H1 (cell line): Measurements from ENCODE around the gene ARID1B. TPM values are rescaled to one million over a fixed set of nuclear protein-coding genes. Genes with fewer than 3 reads are reported as not detected.

Experiments used
- CTCF ChIA-PET: fragments of 300-600 bp; sonication (Branson Sonifier 250); formaldehyde crosslinking; loops from one replicate; lab custom pipeline; 2021; ENCODE audit not compliant: partially characterized antibody; lab: Charles Lee
- POLR2A ChIA-PET: fragments of 300-600 bp; sonication (Branson Sonifier 250); formaldehyde crosslinking; loops from one replicate; lab custom pipeline; 2021; ENCODE audit warnings: inconsistent platforms; ENCODE audit not compliant: partially characterized antibody; lab: Charles Lee
- DNase-seq, 2 experiments: peaks; one replicate each; pipeline versions ENCODE4 v3.0.0 to v3.0.0-alpha.2; 2010 to 2022; ENCODE audit warnings: low spot score in 2 of 2, low read depth in 1 of 2, mixed read lengths in 1 of 2
- FAIRE-seq: peaks from 2 replicates; lab custom pipeline; 2011; peaks lifted over from hg19 to GRCh38; lab: Jason Lieb, UNC
- H2AFZ ChIP-seq: 2 replicates; pipeline ENCODE4 v1.8.1; 2012; ENCODE audit warnings: low read length, inconsistent platforms
- H2AK5ac ChIP-seq: 2 replicates; pipeline ENCODE4 v1.6.1; 2013; ENCODE audit warnings: low read depth, low read length
- H2BK120ac ChIP-seq: replicated peaks from 2 replicates; pipeline ENCODE3; 2013; ENCODE audit warnings: low read depth, low read length, inconsistent platforms
- H2BK12ac ChIP-seq: 2 replicates; pipeline ENCODE4 v1.6.1; 2013; ENCODE audit warnings: low read depth, low read length
- H2BK15ac ChIP-seq: 2 replicates; pipeline ENCODE4 v1.6.1; 2013; ENCODE audit warnings: low read length
- H2BK20ac ChIP-seq: 2 replicates; pipeline ENCODE4 v1.6.1; 2013; ENCODE audit warnings: low read length
- H2BK5ac ChIP-seq: 2 replicates; pipeline ENCODE4 v1.6.1; 2013; ENCODE audit warnings: low read depth, low read length
- H3K14ac ChIP-seq: 2 replicates; pipeline ENCODE4 v1.6.1; 2013; ENCODE audit warnings: inconsistent platforms; ENCODE audit not compliant: insufficient read length
- H3K18ac ChIP-seq: 2 replicates; pipeline ENCODE4 v1.6.1; 2013; ENCODE audit warnings: low read length; ENCODE audit errors: extremely low read depth
- H3K23ac ChIP-seq: 2 replicates; pipeline ENCODE4 v1.6.1; 2013; ENCODE audit warnings: inconsistent platforms; ENCODE audit not compliant: insufficient read length
- H3K23me2 ChIP-seq: 2 replicates; pipeline ENCODE4 v1.6.1; 2013; ENCODE audit warnings: low read depth, low read length
- H3K27ac ChIP-seq: 2 replicates; pipeline ENCODE4 v1.6.1; 2011; ENCODE audit warnings: low read depth, low read length, inconsistent platforms
- H3K27me3 ChIP-seq, 4 experiments: replicated peaks in 1 of 4; 1 replicate in 1 of 4; 2 replicates in 3 of 4; pipeline versions ENCODE4 v1.6.1 to v1.8.1; 2011 to 2013; ENCODE audit warnings: low read length in 3 of 4, mild to moderate bottlenecking in 3 of 4, inconsistent platforms in 2 of 4, mixed read lengths in 2 of 4, moderate library complexity in 1 of 4; ENCODE audit not compliant: control insufficient read depth in 3 of 4, insufficient read depth in 3 of 4; ENCODE audit errors: extremely low read depth in 1 of 4
- H3K36me3 ChIP-seq, 4 experiments: 2 replicates each; pipeline versions ENCODE4 v1.6.1 to v1.8.1; 2011 to 2013; ENCODE audit warnings: mild to moderate bottlenecking in 4 of 4, low read length in 3 of 4, moderate library complexity in 2 of 4, control low read depth in 1 of 4, inconsistent platforms in 1 of 4; ENCODE audit not compliant: insufficient read depth in 4 of 4, control insufficient read depth in 2 of 4
- H3K4ac ChIP-seq: replicated peaks from 2 replicates; pipeline ENCODE3; 2013; ENCODE audit warnings: low read length, low read depth, mixed read lengths, inconsistent platforms; ENCODE audit not compliant: insufficient read length
- H3K4me1 ChIP-seq, 4 experiments: replicated peaks in 1 of 4; 1 replicate in 1 of 4; 2 replicates in 3 of 4; pipeline versions ENCODE4 v1.6.1 to v1.8.1; 2011 to 2013; ENCODE audit warnings: low read length in 3 of 4, inconsistent platforms in 2 of 4, mixed read lengths in 1 of 4; ENCODE audit not compliant: insufficient read depth in 4 of 4, control insufficient read depth in 3 of 4
- H3K4me2 ChIP-seq, 2 experiments: 2 replicates each; pipeline versions ENCODE4 v1.6.1 to v1.8.1; 2011 to 2013; ENCODE audit warnings: low read depth in 2 of 2, low read length in 2 of 2, control low read depth in 1 of 2, inconsistent platforms in 1 of 2, mild to moderate bottlenecking in 1 of 2; ENCODE audit not compliant: insufficient read depth in 1 of 2
- H3K4me3 ChIP-seq, 4 experiments: fragments of 200-600, 300-600 bp in 1 of 4; sonication (generic), shearing (Covaris generic), sonication (Bioruptor Twin) in 1 of 4; 2 replicates each; pipeline versions ENCODE4 v1.5.1 to v1.8.1; 2011 to 2016; ENCODE audit warnings: low read length in 4 of 4, low read depth in 3 of 4, control low read depth in 2 of 4, inconsistent platforms in 2 of 4, mild to moderate bottlenecking in 2 of 4, mixed read lengths in 1 of 4, moderate library complexity in 1 of 4; ENCODE audit not compliant: insufficient read depth in 2 of 4; ENCODE audit errors: extremely low read depth in 1 of 4
- H3K56ac ChIP-seq: replicated peaks from 2 replicates; pipeline ENCODE3; 2013; ENCODE audit warnings: low read depth, mild to moderate bottlenecking, mixed read lengths, low read length, inconsistent platforms; ENCODE audit not compliant: insufficient read length
- H3K79me1 ChIP-seq: 2 replicates; pipeline ENCODE4 v1.6.1; 2013; ENCODE audit warnings: low read depth, low read length, control low read depth
- H3K79me2 ChIP-seq, 2 experiments: 2 replicates each; pipeline versions ENCODE4 v1.6.1 to v1.8.1; 2012 to 2013; ENCODE audit warnings: low read length in 2 of 2, mild to moderate bottlenecking in 2 of 2, inconsistent platforms in 1 of 2; ENCODE audit not compliant: insufficient read depth in 2 of 2, control insufficient read depth in 1 of 2
- H3K9ac ChIP-seq, 4 experiments: replicated peaks in 1 of 4; 1 replicate in 1 of 4; 2 replicates in 3 of 4; pipeline versions ENCODE4 v1.6.1 to v1.8.1; 2011 to 2013; ENCODE audit warnings: low read depth in 3 of 4, low read length in 3 of 4, control low read depth in 2 of 4, mild to moderate bottlenecking in 2 of 4, moderate library complexity in 2 of 4, inconsistent platforms in 1 of 4; ENCODE audit errors: extremely low read depth in 1 of 4
- H3K9me3 ChIP-seq, 2 experiments: 2 replicates each; pipeline versions ENCODE4 v1.6.1 to v1.8.1; 2012 to 2013; ENCODE audit warnings: mild to moderate bottlenecking in 2 of 2, moderate library complexity in 2 of 2, control low read depth in 1 of 2, inconsistent platforms in 1 of 2, low read depth in 1 of 2, low read length in 1 of 2, mixed read lengths in 1 of 2; ENCODE audit not compliant: insufficient read depth in 2 of 2
- H4K20me1 ChIP-seq, 2 experiments: replicated peaks in 1 of 2; 2 replicates each; pipeline versions ENCODE3 to v1.8.1; 2011 to 2013; ENCODE audit warnings: inconsistent platforms in 2 of 2, low read length in 2 of 2, mild to moderate bottlenecking in 1 of 2; ENCODE audit not compliant: insufficient read depth in 2 of 2, control insufficient read depth in 1 of 2
- H4K5ac ChIP-seq: 2 replicates; pipeline ENCODE4 v1.6.1; 2013; ENCODE audit warnings: low read length, low read depth, mixed read lengths, inconsistent platforms; ENCODE audit not compliant: insufficient read length
- H4K8ac ChIP-seq: 2 replicates; pipeline ENCODE4 v1.8.0; 2013; ENCODE audit warnings: mild to moderate bottlenecking, moderate library complexity, low read length, inconsistent platforms; ENCODE audit not compliant: insufficient read depth; ENCODE audit errors: extremely low read depth
- H4K91ac ChIP-seq: replicated peaks from 2 replicates; pipeline ENCODE3; 2013; ENCODE audit warnings: low read length, mixed read lengths, inconsistent platforms; ENCODE audit not compliant: insufficient read length
- BRCA1 ChIP-seq: IDR thresholded peaks from 2 replicates; pipeline ENCODE4 v1.6.1; 2012; ENCODE audit warnings: low read depth, low read length, improper control_type of control experiment
- GTF2F1 ChIP-seq: IDR thresholded peaks from 2 replicates; pipeline ENCODE4 v1.6.1; 2012; ENCODE audit warnings: low read depth, low read length, improper control_type of control experiment, borderline replicate concordance
- JUN ChIP-seq: IDR thresholded peaks from 2 replicates; pipeline ENCODE4 v1.6.1; 2011; ENCODE audit warnings: low read depth, mild to moderate bottlenecking, improper control_type of control experiment, low read length
- KDM5A ChIP-seq: fragments of 200-600 bp; IDR thresholded peaks from 2 replicates; pipeline ENCODE4 v1.7.1; 2012; ENCODE audit warnings: mild to moderate bottlenecking, low read length, inconsistent platforms, mixed read lengths
- RBBP5 ChIP-seq: IDR thresholded peaks from 2 replicates; pipeline ENCODE4 v1.7.1; 2012; ENCODE audit warnings: low read depth, mild to moderate bottlenecking, inconsistent platforms, low read length, moderate library complexity, borderline replicate concordance
- SAP30 ChIP-seq: fragments of 300-600 bp; sonication (generic); IDR thresholded peaks from 2 replicates; pipeline ENCODE4 v1.7.1; 2012; ENCODE audit warnings: low read length, moderate library complexity, mild to moderate bottlenecking, inconsistent platforms; ENCODE audit not compliant: insufficient read depth, insufficient replicate concordance
- SP4 ChIP-seq: IDR thresholded peaks from 2 replicates; pipeline ENCODE4 v1.6.1; 2012; ENCODE audit warnings: low read length, inconsistent platforms
- WGBS, 2 experiments: shearing (Covaris generic) in 1 of 2; methylation state at CpG; one replicate each; pipeline versions ENCODE4 v1.1.6 to v1.1.7; 2013 to 2015; ENCODE audit warnings: low lambda C conversion rate in 2 of 2, mixed read lengths in 2 of 2, inconsistent platforms in 1 of 2, low coverage in 1 of 2, missing lambda C conversion rate in 1 of 2; ENCODE audit not compliant: insufficient replicate concordance in 2 of 2, insufficient coverage in 1 of 2, insufficient read length in 1 of 2; ENCODE audit errors: extremely low coverage in 1 of 2, missing lambda C conversion rate in 1 of 2; 5-methylcytosine and 5-hydroxymethylcytosine counted together
- polyA plus RNA-seq, 7 experiments: library from polyadenylated mRNA; depleted of rRNA in 3 of 7; stranded (reverse) in 5 of 7; unstranded in 2 of 7; fragments of >200 nt in 5 of 7; fragments of 200-250 nt in 2 of 7; gene quantifications; 1 replicate in 5 of 7; 2 replicates in 1 of 7; 4 replicates in 1 of 7; pipeline versions ENCODE4 v1.2.1 to v1.2.3, GENCODE V29; 2011 to 2013; ENCODE audit warnings: missing spikeins in 2 of 7, mixed read lengths in 2 of 7
- total RNA-seq: library from RNA; stranded (reverse); fragmentation: NEBNext Ultra II Directional; extraction: Animal tissue kit (Norgen Biotek cat#: 25700); gene quantifications from 2 replicates; pipeline ENCODE4 v1.2.1, GENCODE V29; 2021

Gene ARID1B
- total and polyA plus RNA-seq, 2 of the 8 experiments (the other 6 are each of a cell fraction or from before 2014, with no cell fraction given): 24.3 to 70.3 TPM

GRCh38 chr6:156948277-156948676 is 171.1 kb downstream of the ARID1B start:
- Histone ChIP-seq H3K23ac (no peak overlapping the region), H3K4ac (no peak overlapping the region), H3K9ac (no peak overlapping the region), H2BK12ac (no peak overlapping the region), H2BK5ac (no peak overlapping the region), H2AFZ (no peak overlapping the region), H4K5ac (no peak overlapping the region), H2AK5ac (no peak overlapping the region), H4K8ac (no peak overlapping the region), H3K4me1 (peaks cover 2 to 23% (median 18%) of the 10 kb centered on the region in 4 experiments; a peak in 6 of 7 replicates), H3K27ac (no peak overlapping the region), H3K14ac (no peak overlapping the region), H3K9me3 (no peaks in the 10 kb centered on the region), H4K20me1 (peaks cover 1 to 3% of the 10 kb centered on the region in 2 experiments), H3K27me3 (no peaks in the 10 kb centered on the region), H2BK120ac (no peak overlapping the region), H3K4me3 (no peak overlapping the region), H3K23me2 (no peaks in the 10 kb centered on the region), H4K91ac (no peak overlapping the region), H3K18ac (no peak overlapping the region), H3K36me3 (no peaks in the 10 kb centered on the region), H2BK20ac (no peak overlapping the region), H3K4me2 (no peak overlapping the region), H3K79me1 (peaks cover 5% of the 10 kb centered on the region; the same call in 1 of the 2 replicates), H2BK15ac (no peak overlapping the region), H3K79me2 (peaks cover 2 to 80% of the 10 kb centered on the region in 2 experiments; a peak in 3 of 4 replicates), H3K56ac (no peak overlapping the region)
- CTCF ChIA-PET: interaction anchor here (0.6 to 1.1 kb wide), 2 partner anchors 38 to 85 kb away, joined by 3 read pairs; no protein-coding TSS in a partner anchor
- DNase-seq (no peak), FAIRE-seq (no peak)
- POLR2A ChIA-PET: no interaction called here
- TF ChIP-seq SAP30: no peak
- no peak for TF ChIP-seq KDM5A
- TF ChIP-seq RBBP5: no peak
- TF ChIP-seq SP4: no peak
- TF ChIP-seq JUN: no peak
- TF ChIP-seq BRCA1: no peak
- no peak for TF ChIP-seq GTF2F1
- 92% methylated on average over 6 of the region's 6 CpGs; no CpG with 5 or more reads in 1 of the 2 experiments for WGBS, 2 experiments
